HT-29 (cell line): ENCODE results near the gene GNAT3. TPM values are rescaled to one million over a fixed set of nuclear protein-coding genes. Genes with fewer than 3 reads are reported as not detected.

Source experiments
- DNase-seq: peaks from one replicate; pipeline ENCODE4 v3.0.0-alpha.2; 2015; ENCODE audit warnings: low spot score
- total RNA-seq: library from RNA; depleted of rRNA; stranded (reverse); fragments of >200 nt; shearing (Covaris generic); gene quantifications from 2 replicates; pipeline ENCODE4 v1.2.3, GENCODE V29; 2014

The GNAT3 gene
- total RNA-seq, 1 experiment from 2014 or later, result not detected

DNA sequence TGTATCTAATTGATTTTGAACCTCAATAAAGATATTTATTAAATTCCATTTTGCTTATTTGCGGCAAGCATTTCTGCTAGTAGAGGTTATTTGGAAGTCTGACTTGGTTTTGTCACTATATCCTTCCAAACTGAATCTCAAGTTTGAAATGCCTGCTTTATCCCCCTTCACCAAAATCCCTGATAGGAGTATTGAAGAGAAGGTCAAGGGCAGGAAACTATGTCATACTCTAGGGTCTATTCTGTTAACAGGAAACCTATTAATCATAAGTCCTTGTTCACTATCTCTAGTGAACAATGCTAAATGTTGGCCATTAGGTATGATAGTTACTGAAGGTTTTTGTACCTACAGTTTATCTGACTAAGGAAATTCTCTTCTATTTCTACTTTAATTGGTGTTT lies 11.5 kb downstream of the GNAT3 start:
- no peak for DNase-seq

DNA sequence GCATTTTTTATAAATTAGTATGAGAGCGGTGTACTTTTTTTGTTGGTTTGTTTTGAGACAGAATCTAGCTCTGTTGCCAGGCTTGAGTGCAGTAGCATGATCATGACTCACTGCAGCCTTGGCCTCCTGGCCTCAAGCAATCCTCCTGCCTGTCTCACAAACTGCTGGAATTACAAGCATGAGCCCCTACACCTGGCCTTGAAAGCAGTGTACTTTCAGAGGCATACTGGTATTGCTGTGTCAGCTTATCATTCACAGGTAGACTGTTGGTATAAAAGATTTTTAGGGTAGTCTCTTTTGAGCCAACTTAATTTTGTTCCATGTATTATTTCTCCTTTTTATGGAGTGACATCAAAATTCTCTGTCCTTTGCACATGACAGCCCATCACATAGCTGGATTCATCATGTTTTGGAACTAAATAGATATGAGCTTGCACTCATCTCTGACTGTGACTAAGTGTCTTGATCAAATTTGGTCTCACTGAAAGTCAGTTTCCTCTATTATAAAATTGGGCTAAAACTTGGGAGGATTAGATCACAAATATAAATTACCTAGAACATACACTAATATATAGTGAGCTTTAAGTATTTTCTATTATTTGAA lies 12.4 kb downstream of the GNAT3 start:
- DNase-seq, result peak; percentile 60

DNA sequence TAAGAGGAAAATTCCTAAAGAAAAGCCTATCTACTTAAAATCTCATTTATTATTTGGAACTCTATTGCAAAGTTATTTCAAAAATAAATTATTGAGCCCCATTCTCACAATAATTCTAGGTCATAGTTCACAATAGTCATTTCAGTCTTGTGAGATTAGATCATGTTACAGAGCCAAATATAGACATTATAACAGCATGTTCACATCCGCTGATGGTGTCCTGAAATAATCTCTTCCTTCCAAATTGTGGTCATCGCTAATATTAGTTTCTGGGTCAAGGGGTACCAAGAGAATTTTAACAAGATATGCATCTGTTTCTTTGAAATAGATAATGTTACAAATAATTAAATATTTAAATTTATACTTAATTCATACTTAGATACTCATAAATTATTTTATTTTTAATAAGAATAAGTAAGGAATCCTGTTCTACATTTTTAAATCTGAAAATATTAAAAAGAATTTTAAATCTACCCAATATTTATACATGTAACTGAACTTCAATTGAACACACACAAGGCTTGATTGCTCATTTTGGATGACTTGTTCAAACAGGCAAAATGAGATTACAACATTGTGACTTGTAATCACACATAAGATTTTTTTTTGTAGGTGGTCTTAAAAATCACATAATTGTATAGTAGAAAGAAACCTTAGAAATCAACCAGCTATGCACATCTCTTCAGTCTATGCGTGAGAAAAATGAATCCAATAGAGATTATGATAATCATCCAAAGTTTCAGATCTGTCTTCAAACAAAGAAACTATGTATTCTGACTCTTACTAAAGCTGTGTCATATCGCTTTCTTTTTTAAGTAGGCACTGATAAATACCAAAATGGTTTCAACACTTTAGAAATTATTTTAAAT lies 13.1 kb downstream of the GNAT3 start:
- DNase-seq, result no peak

DNA sequence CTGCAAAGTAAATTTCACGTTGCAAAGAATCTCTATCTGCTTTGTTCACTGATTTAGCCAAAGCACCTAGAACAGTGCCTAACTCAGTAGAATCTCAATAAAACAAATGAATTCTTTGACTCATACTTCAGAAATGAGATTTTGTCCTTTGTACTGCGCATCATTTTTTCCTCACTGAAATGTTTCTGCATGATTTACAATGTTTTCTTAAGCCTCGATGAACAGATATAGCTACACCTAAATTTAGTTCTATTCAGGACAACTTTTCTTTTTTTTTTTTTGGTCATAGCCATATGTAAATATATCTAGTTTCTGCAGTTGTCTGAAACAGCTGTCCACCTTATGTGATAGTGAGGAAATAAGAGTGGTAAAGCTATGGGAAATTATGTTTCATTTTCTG lies 15.3 kb downstream of the GNAT3 start:
- no peak for DNase-seq

DNA sequence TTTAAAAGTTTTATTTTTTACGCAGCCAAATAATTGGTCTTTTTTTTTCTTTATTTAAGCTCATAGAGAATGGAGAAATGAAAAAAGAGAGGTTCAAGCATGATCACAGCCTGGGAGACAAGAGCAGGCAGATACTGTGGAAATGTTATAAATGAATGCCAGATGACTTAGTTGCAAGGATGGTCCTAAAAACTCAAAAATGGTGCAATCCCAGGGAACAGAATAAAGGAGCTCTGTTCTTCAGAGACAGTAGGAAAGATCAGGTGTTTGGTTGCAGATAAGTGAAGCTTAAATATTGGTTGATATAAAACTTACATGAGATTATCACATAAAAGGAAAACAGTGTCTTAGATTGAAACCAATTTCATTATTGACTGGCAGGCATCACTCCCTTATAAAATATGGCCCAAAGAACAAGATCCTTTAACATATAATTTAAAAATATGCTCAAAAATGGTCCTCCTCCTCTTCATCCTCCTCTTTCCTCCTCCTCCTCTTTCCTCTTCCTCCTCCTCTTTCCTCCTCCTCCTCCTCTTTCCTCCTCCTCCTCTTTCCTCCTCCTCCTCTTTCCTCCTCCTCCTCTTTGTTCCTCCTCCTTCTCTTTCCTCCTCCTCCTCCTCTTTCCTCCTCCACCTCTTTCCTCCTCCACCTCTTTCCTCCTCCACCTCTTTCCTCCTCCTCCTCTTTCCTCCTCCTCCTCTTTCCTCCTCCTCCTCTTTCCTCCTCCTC lies 18.6 kb downstream of the GNAT3 start:
- DNase-seq, result no peak

DNA sequence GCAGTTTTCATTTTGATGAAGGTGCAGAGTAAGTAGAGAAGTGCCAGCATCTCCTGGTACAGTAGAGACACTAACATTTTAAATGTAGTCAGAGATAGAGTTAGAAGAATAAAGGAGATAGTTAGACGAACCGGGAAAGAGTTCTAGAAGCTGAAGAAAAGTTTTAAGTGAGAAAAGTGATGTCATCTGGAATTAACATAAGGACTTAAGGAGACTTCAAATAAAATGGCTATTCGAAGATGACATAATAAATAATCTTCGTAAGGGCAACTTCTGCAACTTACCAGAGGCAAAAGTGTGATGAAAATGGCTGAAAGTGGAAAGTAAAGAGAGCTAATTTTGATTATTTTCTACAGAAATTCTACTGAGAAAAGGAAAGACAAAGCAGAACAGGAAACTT lies 20.4 kb downstream of the GNAT3 start:
- no peak for DNase-seq

DNA sequence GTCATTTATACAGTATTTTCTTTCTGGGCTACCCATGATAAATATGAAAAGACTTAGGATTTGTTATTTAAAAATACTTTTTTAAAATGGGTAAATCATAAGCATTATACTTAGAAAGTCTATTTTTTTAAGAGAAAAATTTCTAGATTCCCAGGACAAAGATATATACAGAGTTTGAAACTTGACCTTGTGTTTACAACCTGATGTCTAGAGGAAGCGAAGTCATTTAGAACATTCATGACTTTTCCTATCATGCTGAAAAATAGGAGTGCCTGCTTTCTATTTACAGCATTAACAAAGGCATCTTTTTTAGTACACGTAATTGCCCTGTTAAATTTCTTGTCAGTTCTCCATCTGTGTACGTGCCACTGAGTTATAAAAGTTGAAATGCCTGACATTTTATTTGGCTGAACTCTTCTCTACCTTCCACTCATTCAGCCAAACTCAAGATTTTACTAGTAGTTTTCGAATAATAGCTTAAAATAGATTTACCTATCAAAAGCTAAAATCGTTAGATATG lies 23.0 kb downstream of the GNAT3 start:
- DNase-seq, result no peak

DNA sequence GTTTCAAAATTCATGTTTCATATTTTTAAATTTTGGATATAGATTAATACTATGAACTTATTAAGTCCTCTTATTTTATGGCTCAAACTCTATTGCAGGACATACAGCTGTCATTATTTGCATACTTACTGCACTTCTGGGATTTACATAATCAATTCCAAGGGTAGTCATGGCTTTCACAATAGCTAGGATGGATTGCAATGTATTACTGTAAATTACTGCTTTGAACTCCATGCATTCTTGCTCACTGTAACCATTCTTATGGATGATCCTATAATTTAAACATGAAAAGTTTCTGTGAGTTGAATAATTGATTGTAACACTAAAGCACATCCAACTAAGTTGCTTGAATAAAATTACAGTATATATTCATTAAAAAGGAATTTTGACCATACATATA lies 23.5 kb downstream of the GNAT3 start:
- DNase-seq, result no peak

DNA sequence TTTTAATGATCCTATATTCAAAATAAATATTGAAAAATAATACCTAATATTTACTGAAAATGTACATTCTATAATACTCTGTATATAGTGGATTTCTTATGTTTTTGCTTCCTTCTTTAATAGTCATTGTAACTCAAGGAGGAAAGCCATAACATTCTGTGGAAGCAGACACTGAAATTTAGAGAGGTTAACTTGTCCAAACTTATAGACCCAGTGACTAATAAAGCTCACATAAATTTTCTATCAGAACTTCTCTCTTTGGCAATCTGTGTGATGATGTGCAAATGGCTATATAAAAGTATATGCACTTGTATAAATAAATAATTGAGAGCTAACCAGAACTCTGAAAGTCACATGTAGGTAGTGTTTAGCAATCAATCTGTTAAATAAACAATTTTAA lies 26.1 kb downstream of the GNAT3 start:
- DNase-seq, result no peak

DNA sequence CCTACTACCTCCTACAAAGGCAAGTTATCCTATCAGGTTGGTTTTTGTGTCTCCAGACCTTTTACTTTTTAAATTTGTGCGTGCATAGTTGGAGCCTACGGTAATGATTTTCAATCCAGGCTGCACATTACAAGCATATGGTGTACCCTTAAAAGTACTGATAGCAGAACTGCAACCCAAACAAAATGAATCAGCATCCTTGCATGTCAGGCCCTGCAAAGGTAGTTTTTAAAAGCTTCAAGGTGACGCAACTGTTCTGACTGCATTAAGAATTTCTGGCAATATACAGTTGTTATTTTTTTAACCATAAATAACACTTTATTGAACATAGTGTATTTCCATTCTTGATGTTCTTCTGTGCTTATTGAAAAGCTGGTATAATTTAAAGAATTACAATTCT lies 28.9 kb downstream of the GNAT3 start:
- no peak for DNase-seq

DNA sequence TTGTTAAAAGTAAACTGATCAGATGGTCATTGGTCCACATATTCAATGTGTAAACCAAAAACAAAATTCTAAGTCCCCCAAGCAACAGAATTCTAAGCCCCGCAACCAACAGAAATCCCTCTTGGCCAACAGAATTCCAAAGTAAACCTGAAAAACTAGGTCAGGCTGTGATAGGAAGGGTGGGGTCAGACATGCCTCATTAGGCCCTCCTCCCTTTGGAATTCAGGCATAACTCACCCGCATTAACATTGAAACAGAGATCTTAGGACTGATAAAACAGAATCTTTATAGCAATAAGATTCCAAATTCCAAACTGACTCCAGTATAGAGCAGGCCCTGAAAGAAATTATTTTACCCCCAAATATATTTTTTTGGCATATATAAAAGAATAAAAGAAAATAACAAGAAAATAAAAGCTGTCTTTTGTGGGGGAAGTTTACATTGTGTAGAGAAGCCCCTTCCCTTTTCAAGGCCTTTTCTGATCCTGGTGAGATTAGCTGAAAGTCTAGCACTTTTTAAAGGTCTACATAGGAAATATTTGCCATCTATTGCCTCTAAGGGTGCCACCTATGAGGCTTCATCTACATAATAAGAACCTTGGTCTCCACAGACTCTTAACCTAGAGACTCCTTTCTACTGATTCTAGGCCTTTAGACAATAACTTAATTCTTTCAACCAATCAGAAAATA lies 30.5 kb downstream of the GNAT3 start:
- peak; percentile 50 for DNase-seq

DNA sequence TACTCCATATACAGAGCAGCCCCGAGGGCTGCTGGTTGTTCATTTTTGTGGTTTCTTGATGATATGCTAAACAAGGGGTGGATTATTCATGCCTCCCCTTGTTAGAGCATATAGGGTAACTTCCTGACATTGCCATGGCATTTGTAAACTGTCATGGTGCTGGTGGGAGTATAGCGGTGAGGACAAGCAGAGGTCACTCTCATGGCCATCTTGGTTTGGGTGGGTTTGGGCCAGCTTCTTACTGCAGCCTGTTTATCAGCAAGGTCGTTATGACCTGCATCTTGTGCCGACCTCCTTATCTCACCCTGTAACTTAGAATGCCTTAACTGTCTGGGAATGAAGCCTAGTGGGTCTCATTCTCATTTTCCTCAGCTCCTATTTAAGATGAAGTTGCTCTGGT lies 31.3 kb downstream of the GNAT3 start:
- no peak for DNase-seq

DNA sequence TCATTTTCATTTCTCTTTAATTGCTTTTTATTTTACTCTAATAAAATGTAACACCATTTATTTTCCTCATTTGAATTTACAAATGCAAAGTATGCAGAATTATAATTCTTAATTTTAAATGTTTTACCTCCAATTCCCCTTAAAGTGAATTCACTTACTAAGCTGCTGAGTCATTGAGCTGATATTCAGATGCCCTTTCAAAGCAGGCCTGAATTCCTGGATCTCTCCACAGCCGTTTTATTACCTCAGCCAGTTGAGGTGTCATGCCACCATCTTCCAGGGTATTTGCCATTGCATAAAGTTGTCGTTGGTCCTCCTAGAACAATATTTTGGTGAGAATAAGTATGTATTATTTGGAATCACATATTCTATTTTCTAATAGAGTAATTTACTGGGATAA lies 33.2 kb downstream of the GNAT3 start:
- peak; percentile 22 for DNase-seq

DNA sequence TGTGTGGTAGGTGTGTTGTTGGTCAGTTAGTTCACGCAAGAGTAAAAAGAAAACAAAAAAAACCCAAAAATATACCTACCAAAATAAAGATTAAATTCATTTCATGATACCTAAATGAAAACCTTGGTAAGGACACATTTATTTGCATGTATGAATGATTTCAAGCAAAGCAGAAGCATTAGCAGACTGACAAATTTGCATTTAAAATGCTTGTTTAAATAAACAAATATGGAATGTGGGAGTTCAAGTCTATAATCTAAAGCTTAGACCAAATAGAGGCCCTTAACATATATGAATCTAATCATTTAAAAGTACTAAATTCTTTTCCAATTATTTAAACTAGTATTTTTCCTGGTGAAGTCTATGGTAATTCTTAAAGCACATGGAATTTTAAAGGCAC lies 35.8 kb downstream of the GNAT3 start:
- DNase-seq, result no peak

DNA sequence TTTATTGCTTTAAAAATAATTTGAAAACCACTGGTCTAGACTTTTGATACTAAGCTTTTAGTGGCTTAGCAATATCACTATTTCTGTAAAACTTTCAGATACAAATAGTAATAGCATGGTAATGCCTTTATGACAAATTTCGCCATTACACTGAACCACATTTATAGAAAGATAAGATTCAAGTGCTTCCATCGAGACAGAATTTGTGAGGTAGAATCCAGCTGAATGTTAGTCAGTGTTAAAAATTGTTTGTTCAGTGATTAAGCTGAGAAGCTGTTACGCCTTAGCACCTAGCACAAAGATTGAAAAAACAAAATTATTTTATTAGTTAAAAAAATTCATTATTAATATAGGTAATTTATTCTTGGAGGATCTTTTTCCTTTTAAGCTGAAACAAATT lies 36.5 kb downstream of the GNAT3 start:
- no peak for DNase-seq

DNA sequence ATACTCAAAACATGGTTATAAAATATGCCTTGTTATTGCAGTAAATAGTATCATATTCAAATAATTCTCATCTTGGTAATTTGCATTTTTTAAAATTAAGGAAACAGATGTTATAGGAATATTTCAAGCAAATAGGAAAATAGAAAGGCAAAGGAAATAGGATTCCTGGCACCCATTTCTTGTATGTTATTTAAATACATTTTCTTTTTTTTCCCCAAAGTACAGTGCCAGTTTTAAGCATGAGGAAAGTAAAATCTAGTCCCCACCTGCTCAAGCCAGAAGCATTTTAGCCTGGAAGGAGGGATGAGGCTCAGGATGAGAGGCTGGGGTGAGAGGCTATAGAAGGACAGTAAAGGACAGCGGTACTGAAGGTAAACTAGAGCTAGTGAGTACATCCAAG lies 38.1 kb downstream of the GNAT3 start:
- DNase-seq, result no peak

DNA sequence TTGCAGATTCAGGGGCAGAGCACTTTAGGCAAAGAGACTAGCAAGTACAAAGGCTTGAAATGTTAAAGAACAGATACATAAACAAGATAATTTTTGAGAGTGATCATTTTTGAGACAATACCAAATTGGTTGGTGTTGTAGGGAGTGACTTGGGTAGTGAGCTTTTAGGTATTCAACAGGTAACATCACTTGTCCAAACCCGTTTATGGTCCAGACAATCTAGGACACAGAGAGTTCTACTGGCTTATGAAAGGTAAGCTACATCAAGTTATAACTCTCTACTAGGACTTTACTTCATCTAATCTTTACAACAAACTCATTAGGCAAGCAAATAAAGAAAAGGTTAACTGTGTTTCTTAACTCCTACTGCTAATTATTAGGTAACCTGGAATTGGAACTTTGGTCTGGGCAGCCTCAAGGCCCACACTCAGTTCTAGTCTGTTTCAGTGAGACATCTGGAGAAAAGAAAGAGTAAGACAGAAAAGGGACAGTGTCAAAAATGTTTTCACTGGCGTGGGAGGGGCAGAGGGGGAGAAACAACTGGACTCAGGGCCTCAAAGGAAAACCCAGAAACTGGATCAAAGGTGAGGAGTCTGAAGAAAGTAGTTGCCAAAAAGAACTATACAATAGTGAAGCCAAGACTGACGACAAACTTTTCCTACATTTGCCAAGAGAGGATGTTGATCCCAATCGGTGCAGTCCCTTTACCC lies 39.2 kb downstream of the GNAT3 start:
- no peak for DNase-seq

DNA sequence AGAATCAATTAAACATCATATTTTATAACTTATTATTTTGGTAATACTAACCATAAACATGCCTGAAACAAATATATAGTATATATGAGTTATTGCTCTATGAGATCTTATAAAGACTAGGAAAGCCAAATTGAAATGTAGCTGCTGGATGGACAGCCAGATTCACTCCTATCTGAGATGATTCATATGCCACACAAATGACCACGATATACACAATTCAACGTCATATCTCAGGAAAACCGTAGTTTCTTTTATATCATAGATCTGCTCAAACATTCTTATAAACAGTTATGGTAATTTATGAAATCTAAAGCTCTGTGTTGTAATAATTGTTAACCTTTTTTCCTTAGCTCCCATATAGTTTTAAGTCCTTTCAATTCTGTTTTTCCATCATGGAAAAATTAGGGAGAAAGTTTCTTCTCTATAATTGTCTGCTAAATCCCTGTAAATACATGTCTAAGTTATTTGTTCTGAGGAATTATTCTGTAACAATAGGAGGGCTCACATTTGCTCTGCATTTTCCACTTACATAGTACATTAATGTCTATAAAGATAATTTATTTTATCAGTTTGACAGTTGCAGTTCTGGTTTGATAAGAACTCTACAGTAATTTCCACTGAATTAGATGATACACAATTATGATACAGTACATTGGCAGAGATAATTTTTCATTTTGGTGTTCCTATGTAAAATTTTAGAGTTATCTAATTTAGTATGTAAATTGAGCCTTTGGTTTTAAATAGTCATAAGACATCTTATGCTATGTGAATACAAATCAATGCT lies 42.7 kb downstream of the GNAT3 start:
- DNase-seq, result no peak

DNA sequence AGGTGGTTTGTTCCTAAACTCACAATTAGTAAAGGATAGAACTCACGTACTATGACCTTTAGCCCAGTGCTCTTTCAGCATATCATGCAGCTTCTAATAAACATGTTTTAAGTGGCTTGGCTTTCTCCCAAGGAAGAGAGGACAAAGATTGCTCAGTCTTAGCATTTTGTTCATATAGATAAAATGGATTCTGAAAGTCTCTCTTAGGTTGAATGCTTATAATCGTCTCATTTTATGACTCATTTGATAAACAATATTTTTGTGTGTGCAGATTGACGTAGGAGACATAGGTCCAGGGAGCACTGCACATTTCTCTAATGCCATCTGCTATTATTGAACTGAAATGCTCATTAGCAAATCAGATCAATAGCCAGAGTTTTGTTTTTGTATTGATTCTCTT lies 44.8 kb downstream of the GNAT3 start:
- peak; percentile 89 for DNase-seq

DNA sequence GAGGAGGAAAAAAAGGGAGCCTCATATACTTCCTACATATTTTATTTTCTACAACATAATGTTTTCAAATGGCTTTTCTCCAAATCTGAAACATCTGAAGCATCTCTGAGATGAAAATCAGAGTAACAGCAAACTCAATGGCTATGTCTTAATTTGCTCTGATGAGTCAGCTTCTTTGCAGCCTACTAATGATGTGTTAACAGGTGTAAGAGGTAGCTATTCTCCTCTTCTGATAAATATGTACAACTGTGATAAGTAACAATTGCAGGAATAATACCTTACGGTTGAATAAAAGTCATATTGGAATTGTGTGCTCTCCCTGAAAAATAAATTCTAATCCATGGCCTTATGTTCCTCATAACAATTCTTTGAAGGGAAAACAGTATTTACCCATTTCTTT lies 45.2 kb downstream of the GNAT3 start:
- no peak for DNase-seq
